Iris pigment epithelial cell (primary cell): ENCODE data around the gene FAM216B.
"Not testable (repeated sequence)": the region's sequence is repeated elsewhere in the genome, so short reads cannot be mapped to it uniquely, and the experiment has no call there.

Experiments
- DNase-seq: peaks from one replicate; pipeline ENCODE4 v3.0.0-alpha.2; 2011; ENCODE audit warnings: low read depth

FAM216B gene

GRCh38 chr13:42780044-42780443 lies 1.3 kb upstream of the FAM216B start:
- DNase-seq, result no peak

GRCh38 chr13:42786715-42787114 lies 5.3 kb downstream of the FAM216B start:
- no peak for DNase-seq

DNA sequence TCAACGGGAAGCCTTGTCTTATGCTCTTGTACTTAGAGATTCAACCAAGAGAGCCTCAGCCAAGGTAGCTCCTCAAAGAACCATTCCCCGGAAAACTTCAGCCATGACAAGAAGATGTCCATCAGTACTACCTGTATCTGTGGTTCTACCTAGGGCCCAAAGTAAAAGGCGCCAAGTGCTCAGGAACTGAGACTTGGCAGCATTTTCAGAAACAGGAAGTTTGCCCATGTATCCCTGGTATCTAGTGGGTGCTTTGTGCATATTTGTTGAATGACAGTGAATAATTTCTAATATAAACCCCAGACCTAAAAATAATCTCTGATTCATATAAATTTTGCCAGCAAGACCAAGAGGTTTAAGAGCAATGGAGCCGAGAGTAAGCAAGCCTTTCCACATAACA lies 7.2 kb downstream of the FAM216B start:
- DNase-seq, result no peak

DNA sequence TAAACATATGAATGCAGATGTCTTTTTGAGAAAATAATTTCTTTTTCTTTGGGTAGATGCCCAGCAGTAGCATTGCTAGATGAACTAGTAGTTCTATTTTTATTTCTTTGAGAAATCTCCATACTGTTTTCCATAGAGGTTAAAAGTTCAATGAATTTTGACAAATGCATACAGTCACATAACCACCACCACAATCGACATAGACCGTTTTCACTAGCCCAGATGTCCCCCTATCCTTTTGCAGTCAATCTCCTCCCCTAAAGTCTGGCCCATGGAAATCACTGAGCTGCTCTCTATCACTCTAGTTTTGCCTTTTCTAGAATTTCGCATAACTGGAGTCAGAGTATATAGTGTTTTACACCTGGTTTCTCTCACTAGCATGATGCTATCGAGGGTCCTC lies 10.8 kb downstream of the FAM216B start:
- no peak for DNase-seq

DNA sequence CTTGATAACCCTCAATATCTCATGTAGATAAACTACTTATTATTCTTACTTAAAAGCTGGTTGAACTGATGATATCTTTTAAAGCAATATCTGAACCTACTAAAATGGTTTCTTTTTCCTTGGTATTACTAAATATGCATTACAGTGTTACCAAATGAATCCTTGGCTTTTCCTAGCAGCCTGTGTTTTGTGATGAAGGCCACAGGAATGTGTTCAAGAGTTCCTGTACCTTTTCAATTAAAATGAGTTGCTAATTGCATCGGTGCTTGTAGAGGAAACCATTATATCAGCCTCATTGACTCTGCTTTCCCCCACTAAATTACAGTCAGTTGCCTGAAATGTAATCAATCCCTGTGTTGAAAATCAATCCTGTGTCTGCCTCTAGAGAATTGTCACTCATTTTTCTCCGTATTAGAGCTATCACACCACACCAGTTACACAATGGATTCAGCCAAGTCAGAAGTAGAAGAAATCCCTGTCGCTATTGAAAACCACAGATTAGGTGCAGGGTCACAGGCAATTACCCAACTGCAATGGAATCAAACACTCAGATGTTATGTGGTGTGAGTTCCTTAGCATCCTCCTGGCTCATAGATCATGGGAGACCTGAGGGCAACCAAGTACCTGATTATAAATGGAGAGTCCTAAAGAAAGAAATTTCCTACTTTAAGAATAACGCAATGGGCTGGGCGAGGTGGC lies 13.3 kb downstream of the FAM216B start:
- peak; percentile 67 for DNase-seq

GRCh38 chr13:42795666-42796065 lies 14.3 kb downstream of the FAM216B start:
- no peak for DNase-seq

DNA sequence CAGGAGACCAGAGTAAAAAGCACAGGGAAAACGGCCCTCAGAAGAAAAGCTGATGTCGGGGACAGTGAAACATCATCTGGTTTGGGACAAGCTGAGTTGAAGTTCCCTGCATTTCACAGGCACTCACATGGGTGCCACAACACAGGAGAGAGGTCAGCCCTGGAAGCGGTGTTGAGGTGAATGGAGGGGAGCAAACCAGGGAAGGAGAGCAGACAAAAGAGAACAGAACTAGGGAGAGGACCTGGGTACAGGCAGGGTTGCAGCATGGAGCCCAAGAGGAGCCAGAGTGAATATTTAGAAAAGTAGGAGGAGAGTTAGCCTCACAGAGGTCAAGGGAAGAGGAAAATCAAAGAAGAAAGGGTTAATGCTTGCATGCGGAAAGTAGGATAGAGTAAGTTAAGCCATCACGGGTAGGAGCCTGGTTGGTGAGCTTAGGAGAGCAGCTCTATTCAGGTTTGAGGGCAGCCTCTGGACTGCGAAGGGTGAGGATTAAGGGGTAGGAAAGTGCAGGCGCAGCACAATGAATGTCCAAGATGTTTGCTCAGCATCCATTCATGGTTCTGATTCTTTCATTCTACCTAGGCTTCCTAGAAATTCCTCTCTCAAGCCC lies 15.5 kb downstream of the FAM216B start:
- no peak for DNase-seq

- no peak for DNase-seq
Measured at GRCh38 chr13:42798118-42798517, 16.7 kb downstream of the FAM216B start.

GRCh38 chr13:42800109-42800643 lies 18.8 kb downstream of the FAM216B start:
- DNase-seq, result no peak

DNA sequence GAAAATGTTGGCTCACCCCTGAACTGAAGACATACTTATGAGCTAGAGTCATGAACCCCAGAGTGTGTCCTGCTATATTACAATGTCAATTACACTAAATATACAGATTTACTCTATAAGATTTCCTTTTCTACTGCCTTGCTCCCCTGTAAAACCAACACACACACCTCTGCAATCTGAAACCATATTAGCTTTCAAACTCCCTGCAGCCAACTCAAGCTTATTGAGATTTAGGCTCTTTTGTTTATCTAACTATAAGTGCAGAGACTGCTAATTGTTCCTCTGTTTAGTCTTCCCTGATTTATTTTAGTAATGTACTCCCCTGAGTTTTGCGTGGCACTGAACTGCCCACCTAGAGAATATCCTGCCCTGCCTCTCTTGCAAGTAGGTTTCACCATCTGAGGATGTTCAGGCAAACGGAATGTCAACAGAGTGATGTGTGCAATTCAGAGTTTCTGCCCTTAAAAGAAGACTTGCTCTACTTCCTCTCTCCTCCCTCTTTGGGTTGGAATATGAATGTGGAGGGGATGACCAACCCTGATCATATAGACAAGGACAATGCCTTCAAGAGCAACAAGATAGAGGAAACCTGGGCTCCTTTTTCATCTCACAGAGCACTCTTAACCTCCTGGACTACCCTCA lies 22.3 kb downstream of the FAM216B start:
- peak; percentile 76 for DNase-seq

- no peak for DNase-seq
Measured at GRCh38 chr13:42804244-42804874, 23.0 kb downstream of the FAM216B start.

- peak; percentile 57 for DNase-seq
Measured at GRCh38 chr13:42807241-42807640, 25.9 kb downstream of the FAM216B start.

DNA sequence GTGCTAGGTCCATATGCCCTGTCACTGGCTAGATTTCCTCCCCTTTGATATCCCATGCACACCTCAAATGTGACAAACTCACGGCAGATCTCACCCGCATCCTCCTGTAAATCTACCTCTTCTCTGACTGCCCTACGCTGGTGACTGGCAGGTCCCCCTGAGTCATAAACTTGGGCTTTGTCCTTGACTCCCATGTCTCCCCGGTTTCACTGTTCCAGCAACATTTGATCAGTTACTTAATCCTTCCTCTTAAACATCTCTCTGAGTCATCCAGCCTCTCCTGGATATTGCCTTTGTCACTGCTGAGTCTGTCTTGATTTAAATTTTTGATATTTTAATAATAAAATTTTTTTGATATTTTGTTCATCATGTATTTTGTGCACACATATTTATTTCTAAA lies 26.5 kb downstream of the FAM216B start:
- DNase-seq, result peak; percentile 85

- peak; percentile 63 for DNase-seq
Measured at GRCh38 chr13:42808341-42808940, 27.1 kb downstream of the FAM216B start.

DNA sequence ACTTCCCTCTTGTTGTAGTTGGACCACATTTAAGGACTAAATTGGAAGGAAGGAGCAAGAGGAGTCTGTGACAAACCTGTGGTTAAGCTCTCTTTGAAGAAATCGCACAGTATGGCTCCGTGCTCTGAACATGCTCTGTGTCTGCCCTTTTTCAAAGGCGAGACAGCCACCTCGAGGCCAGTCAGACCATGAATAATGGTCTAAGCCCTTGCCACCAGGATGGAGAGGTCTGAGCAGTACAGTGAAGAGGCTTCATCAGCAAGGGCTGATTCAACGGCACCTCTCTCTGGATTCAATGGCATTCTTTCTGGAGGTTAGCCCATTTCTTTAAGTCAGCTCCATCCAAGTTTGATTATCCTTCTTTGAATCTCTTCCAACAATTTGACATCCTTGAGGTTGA lies 30.9 kb downstream of the FAM216B start:
- DNase-seq, result peak; percentile 54

DNA sequence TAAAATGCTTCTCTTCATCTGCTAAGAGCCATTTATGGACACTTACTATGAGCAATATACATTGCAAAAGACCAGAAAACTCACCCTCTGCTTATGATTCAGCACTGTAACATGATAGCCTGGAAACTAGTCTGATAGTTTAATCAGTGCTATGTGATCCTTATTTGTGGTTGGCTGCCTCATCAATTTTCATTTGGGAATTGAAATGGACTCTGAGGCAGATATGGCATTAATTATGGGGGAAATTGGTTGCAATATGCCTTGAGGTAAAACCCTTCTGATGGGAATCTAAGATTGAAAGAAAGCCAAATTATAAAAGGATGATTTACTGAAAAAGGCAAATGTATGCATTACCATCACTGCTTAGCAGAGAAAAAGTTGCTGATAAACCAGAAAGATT lies 33.5 kb downstream of the FAM216B start:
- peak; percentile 91 for DNase-seq

- peak; percentile 55 for DNase-seq
Measured at GRCh38 chr13:42815681-42816080, 34.3 kb downstream of the FAM216B start.

GRCh38 chr13:42816538-42816937 lies 35.2 kb downstream of the FAM216B start:
- no peak for DNase-seq

GRCh38 chr13:42819687-42820086 lies 38.3 kb downstream of the FAM216B start:
- not testable (repeated sequence) for DNase-seq

DNA sequence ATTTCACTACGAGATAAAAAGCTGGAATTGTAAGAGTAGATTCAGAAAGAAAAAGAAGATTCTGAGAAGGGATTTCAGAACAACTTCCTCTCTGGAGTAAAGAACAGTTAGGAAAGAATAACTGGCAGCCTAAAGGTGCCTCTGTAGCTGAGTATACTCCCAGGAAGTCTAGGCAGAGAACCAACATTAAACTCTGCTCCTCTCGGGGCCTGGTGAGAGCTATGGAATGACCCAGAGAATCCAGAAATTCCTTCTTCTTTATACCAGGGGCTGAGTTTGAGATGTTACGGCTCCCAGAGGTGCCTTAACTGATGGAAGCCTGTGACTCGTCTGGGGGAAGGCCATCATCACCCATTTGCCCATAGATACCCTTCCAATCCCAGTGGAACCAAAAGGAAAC lies 39.1 kb downstream of the FAM216B start:
- DNase-seq, result no peak

DNA sequence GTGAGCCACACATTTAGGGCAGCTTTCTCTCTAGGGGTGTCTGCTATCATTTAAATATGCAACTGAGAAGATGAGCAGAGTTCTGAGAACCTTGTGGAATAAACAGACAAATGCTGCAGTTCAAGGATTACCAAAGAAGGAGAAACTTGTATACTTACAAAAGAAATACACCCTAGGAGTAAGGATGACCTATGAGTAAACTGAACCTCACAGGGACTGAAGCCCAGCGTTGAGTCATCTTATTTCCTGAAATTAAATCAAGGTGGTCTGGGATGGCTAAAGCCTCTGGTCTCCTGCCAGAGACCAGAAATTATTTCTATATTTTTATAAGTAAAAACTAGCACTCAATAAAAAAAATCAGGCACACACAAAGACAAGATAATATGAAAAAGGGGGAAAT lies 40.1 kb downstream of the FAM216B start:
- DNase-seq, result peak; percentile 93
